Measurements from ENCODE around the gene ZXDC.

The ZXDC gene

GRCh38 chr3:126417981-126418530, 57.6 kb downstream of the ZXDC start:
- DNase-seq (ENCODE audit: low spot score): no peak

GRCh38 chr3:126417515-126417914, 58.2 kb downstream of the ZXDC start:
- DNase-seq (ENCODE audit: low spot score): no peak

- DNase-seq (ENCODE audit: low spot score): no peak
These were observed 58.7 kb downstream of the ZXDC start for GRCh38 chr3:126416943-126417342.

DNA sequence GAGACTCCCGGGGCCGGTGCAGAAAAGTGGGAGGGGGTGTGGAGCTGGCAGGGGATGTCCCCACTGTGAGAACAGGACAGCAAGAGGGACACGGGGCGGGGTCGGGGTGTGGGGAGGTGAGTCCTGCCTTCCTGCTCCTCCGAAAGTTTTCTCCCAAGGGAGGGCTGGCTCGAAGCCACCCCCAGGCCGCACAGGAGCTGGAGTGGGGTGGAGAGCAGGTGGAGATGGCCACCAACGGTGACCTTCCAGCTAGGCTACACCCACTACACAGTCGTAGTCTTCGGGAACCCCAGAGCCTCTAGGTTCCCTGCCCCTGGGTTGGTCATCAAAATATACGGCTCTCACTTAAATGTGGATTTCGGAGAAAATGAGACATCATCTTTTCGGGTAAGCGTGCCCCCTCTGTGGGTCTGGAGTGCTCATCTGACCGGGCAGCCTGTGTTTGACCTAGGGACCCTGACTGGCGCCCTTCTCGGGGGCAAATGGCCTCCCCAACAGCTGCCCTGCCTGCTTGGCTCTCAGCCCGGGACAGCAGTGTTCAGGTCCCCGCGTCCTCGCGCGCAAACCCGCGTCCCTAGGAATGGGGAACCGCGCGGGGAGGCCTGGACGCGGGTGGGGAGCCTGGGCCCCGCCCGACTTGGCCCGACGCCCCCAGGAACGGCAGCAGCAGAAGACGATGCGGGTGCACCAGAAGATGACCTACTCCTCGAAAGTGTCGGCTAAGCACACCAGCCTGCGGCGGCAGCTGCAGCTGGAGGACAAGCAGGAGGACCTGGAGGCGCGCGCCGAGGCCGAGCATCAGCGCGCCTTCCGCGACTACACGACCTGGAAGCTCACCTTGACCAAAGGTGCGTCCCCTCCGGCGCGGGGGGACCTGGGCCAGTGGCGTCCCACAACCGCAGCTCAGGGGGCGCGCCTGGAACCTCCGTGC, 59.8 kb downstream of the ZXDC start:
- no peak for DNase-seq (ENCODE audit: low spot score)

- DNase-seq (ENCODE audit: low spot score): no peak
These were observed 60.6 kb downstream of the ZXDC start for GRCh38 chr3:126414961-126415660.

GRCh38 chr3:126414406-126414805, 61.3 kb downstream of the ZXDC start:
- no peak for DNase-seq (ENCODE audit: low spot score)

- DNase-seq (ENCODE audit: low spot score): no peak
These were observed 62.0 kb downstream of the ZXDC start for GRCh38 chr3:126413693-126414080.

GRCh38 chr3:126412841-126413692, 62.6 kb downstream of the ZXDC start:
- no peak for DNase-seq (ENCODE audit: low spot score)

GRCh38 chr3:126408099-126408498, 67.6 kb downstream of the ZXDC start:
- no peak for DNase-seq (ENCODE audit: low spot score)

GRCh38 chr3:126407412-126408044, 68.2 kb downstream of the ZXDC start:
- no peak for DNase-seq (ENCODE audit: low spot score)

- DNase-seq (ENCODE audit: low spot score): no peak
These were observed 69.0 kb downstream of the ZXDC start for GRCh38 chr3:126406389-126407296.

- no peak for DNase-seq (ENCODE audit: low spot score)
These were observed 72.9 kb downstream of the ZXDC start for GRCh38 chr3:126402666-126403302.

DNA sequence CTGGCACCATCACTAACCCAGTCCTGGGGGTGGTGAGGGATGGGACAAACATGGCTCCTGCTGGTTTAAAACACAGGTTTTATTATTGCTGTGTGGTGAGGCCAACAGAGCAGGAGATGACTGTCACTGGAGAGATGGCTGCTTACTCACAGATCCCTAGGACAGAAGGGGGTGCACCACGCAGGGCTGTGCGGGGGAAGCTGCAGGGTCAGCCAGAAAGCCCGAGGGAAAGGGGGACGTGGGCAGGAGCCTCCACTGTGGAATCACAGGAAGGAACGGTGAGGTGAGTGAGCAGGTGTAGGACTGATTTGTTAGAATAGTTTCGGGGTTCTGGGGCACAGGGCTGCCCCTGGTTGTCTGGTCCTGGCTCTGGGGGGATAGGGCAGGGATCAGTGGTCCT, 73.5 kb downstream of the ZXDC start:
- no peak for DNase-seq (ENCODE audit: low spot score)

DNA sequence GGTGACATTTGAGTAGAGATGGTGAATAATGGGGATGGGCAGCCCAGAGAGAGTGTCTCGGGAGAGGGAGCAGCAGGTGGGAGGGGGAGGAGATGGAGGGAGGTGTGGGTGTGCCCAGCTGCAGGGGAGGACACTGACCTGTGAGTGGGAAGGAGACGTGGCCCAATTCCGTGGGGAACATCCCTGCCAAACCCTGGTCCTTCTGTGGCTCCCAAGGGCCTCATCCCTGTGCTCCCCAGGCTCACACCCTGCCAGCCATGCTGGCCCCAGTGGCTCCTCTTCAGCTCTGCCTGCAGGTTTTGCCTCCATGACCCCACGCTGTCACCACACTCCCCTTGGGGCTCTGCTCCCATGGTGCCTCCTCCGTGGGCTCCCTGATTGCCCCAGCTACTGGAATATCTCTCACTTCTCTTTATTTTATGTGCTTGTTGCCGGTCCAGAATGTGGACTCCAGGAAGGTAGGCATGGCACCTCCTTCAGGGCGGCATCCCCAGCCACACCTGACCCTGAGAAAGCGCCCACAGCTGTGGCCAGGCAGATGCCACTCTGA, 74.0 kb downstream of the ZXDC start:
- DNase-seq (ENCODE audit: low spot score): no peak

GRCh38 chr3:126399756-126400155, 75.9 kb downstream of the ZXDC start:
- no peak for DNase-seq (ENCODE audit: low spot score)

GRCh38 chr3:126399351-126399735, 76.3 kb downstream of the ZXDC start:
- no peak for DNase-seq (ENCODE audit: low spot score)

DNA sequence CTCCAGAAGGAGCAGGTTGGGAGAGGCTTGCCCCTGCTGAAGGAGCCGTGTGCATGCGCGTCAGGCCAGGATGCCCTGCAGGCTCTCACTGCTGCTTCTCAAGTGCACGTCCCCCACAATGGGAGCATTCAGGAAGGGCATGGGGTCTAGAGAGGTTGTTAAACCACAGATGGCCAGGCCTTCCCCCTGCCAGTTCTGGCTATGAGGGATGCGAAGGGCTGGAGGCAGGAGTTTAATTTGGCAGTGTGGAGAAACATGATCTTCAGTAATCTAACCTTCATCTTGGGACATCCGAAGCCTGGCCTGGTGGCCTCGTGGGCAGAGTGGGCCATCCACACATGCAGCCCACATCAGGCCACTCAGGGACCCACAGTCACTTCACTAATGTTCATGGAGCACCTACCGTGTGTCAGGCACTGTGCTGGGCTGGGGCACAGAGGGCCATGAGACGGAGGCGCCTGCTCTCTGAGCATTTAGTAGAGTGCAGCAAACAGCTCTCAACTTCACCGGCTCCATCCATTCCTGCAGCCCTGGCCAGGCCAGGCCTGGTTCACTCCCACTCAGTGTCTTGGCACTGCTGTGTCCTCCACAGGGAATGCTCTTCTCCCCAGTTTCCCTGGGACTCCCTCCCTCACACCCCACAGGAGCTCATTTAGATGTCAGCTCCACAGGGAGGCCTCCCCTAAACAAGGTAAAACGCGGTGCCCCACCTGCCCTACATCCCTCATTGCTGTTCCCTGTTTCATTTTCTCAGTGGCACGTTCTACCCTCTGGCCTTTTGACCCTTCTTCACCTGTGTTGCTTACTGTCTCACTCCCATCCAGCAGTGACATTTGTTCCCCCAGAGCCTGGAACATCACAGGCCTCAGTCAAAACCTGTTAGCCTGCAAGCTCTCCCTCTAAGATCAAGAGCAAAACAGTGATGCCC, 77.0 kb downstream of the ZXDC start:
- no peak for DNase-seq (ENCODE audit: low spot score)

Data from SK-N-DZ (cell line).